HG03342 (cell line): Measurements from ENCODE around the gene COL6A5.

Experiments used
- ATAC-seq: cut with Tn5 transposase; IDR thresholded peaks from one replicate; pipeline ENCODE4 v1.9.1; 2021; ENCODE audit warnings: mild to moderate bottlenecking, moderate library complexity; ENCODE audit not compliant: unreplicated experiment

Gene COL6A5

DNA sequence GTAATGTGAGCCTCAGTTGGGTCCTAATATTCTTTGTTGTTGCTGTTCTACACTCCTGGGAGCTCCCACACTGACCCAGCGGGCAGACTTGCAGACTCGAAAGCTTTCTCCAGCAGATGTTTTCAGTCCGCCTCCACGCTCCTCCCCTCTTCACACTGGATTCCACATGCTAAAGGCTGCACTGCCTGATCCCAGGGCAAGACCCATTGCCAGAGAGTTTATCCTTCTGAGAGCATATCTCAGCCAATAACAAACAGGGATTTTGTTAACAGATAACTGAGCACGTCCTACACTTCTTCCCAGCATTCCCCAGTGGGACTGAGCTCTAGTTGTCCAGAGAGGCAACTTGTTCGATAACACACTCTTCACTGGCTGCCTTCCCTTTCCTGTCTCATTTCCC is 163.5 kb downstream of the COL6A5 start:
- ATAC-seq = no peak

DNA sequence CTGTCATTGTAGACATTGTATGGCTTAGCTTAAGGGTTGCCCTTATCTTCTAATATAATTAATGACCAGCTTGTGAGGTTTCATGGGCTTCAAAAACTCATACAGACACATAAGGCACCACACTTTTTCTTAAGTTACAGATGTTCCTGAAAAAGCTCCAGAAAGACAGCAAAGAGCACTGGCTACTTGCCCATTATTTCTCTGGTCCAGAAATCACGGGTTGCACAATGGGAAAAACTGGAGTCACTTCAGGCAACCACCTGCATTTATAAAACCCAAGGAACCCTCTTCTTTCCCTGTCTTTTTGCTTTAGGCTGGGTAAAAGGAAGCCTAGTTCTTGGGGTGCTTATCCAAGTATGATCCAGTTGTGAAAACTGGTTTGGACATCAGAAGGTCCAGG is 169.2 kb downstream of the COL6A5 start:
- no peak for ATAC-seq

DNA sequence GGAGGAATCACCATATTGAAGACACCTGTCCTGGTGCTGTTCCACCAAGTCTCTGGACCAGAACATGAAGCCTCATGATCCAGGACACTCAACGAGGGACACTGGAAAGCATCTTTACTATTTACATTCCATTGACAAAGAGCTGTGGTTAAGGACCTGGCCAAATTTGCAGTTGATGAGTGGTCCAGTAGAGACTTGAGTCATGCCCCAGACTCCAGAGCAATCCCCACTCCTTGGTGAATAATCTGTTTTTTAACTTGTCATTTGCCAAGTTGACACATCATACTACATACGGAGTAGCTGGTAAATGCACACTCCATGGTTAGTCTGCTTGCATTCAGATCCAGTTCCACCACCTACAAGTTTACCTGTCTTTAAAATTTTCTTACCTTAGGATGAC is 170.3 kb downstream of the COL6A5 start:
- no peak for ATAC-seq

DNA sequence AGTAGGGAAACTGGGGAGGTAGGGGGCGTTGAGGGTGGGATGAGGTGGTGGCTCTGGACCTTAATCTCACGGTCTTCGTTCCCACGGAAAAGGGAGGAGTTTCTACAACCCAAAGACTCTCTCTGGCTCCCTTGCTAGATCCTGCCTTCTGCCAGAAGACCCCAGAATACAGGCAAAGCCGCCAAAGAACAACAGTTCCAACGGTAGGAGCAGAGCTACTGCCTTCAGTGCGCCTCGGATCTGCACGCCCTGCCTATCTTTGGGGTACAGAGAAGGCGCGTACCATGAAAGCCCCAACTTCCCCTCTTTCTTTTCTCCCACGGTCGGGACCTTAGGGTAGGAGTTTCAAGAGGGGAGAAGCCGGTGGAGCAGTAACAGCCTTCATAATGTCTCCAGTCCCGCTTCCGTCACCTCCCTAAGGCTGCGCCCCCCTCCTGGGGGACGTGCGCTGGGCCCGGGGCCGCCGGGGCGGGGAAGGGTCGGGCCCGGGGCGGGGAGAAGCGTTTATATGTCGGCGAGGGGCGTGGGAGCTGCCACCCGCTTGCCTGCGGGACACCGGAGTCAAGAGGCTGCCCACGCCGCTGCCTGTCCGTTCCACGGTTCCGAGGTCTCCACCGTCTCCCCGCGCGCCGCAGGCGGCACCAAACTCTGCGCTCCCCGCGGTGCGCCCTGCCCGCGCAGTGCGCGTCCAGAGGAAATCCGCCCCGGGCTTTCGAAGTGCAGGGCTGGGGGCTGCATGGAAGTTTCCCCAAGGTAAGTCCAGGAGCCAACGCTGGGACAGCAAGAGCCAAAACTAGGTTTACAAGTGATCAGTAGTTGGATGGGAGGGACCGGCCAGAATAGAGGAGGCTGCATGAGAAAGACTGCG is 171.4 kb downstream of the COL6A5 start, which contains the start of gene COL6A6:
Gene COL6A6, plus strand, starts transcription at position 533 of the 868 bp plus-strand sequence. CDS start 43,188 bp downstream, outside the sequence.
- ATAC-seq = no peak

DNA sequence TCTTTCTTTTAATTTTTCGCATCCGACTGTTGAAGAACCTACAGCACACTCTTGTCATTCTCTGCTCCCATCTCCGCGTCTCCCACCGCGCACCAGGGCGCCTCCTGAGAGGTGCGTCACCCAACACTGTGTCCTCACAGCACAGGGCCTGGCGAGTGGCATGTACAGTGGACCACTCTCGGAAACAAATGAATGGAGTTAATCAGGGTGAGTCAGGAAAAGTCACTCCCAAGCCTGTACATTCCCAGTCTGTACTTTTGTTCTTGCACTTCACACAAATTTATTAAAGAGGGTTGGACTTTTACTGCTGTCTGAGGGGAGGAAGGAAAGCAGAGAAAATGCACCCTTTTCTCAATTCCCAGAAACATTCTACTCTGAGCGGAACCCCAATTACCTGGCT is 172.1 kb downstream of the COL6A5 start:
- ATAC-seq = no peak

DNA sequence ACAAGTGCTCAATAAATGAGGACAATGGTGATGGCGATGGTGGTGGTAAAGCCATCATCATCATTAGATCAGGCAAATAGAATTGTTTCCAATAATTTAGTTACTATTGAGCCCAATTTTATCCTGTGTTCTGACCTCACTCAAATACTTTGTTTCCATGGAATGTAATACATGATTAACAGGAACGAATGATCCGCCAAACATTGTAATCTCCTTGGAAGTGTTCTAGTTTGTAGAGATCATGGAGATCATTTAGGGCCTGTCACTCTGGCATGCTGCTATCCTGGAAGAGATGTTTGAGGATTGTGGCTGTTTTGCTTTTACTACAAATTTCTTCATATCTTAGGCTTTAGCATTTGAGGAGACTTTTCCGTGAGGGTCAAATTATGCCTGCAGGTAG is 174.3 kb downstream of the COL6A5 start:
- ATAC-seq = no peak

DNA sequence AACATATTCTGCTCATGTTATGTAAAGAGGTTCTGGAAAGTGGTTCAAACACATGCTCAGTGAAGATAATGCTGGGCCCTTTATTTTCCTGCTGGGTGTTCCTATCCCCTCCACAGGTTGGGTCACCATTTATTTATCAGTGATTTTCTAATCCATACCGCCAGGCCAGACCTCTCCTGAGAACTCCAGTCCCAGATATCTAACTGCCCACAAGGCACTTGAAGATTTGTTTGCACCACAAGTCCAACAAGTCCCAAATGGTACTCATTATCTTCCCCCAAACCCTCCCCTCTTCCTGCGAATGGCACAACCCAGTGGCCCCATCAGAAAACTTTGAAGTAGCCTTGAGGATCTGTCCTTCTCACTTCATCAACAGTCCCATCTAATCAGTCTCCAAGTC is 176.9 kb downstream of the COL6A5 start:
- no peak for ATAC-seq

DNA sequence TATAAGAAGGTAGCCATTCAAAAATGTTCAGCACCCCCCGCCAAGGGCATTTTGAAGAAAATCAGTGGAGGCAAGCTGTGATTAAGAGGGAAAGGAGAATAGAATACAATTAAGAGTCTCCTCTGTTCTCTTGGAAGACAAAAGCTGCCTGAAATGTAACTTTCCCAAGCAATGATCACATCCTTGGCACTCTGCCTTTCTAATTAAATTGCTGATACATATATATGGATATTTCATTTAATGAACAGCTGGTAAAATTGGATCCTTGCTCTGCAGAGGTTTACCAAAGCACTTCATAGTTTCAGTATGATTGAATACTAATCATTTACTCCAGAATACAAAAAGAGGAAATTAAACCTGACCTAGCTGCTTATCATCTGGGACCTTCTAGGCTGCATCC is 182.0 kb downstream of the COL6A5 start:
- ATAC-seq = no peak

DNA sequence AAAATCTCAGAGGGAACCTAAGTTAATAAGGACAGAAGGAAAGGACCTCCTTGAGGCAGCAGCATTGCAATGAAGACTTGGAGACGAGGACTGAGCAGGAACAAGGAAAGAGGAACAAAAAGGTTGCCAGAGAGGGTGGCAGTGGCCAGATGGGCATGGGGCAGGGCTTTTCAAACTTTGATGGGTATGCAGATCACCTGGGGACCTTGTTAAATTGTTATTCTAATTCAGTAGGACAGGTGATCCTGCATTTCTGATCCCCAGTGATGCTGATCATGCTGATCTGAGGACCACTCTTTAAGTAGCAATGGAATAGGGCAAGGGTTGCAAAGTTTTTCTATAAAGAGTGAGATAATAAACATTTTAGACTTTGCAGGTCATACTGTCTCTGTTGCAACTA is 182.6 kb downstream of the COL6A5 start:
- ATAC-seq = no peak

DNA sequence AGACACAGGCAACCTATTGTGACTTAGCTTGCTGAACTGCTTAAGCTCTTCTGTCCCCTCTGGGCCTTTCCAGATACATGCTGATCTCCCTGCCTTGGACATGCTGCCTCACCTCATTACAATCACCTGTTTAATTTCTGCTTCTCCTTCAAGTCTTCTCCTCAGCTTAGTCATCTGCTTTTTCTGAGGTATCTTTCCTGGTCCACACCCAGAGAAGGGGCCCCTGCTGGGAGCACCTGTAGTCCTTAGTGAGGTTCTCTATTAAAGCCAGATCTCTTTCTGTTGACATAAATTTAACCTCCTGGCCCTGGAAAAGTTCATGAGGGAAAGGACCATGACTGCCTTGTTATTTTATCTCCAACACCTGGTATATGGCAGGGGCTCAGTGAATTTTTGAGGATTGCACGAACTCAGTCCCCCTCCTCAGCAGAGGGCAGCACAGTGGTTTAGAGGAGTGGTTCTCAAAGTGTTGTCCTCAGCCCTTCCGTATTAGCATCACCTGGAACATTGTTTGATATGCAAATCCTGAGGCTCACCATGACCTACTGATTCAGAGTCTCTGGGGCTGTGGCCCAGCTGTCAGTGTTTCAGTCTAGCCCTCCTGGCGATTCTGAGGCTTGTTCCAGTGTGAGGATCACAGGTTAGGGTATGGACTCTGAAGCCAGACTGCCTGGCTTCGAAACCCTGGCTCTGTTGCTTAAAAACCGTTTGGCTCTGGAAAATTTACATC is 184.2 kb downstream of the COL6A5 start:
- ATAC-seq = no peak

DNA sequence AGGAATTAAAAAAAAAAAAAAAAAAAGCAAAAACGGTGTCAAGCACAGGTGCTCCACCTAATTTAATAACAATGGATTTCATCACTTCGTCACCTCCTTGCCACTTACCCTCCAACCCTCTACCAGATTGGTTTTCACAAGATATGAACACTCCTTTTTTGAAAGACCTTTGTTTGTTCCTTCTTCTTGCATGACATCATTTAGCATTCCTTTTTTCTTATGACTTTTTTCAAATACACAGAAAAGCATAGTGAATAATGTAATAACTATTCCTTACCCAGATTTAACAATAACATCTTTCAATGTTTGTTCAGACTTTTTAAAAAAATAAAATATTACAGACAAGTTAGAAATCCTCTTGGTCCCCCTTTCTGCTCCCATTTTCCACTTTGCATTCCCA is 187.8 kb downstream of the COL6A5 start:
- no peak for ATAC-seq
